Activated CD4-positive, alpha-beta T cell treated with anti-CD3 and anti-CD28 coated beads, Interleukin-2, amount 50 U/mL, for 4 hours (primary cell): ENCODE results near the gene PDGFB.

Experiments used
- DNase-seq, 2 experiments: peaks; one replicate each; pipeline ENCODE4 v3.0.0-alpha.2; 2020

Gene PDGFB

GRCh38 chr22:39194098-39194497 is 50.7 kb downstream of the PDGFB start:
- DNase-seq, result no peak

GRCh38 chr22:39188809-39189208 is 56.0 kb downstream of the PDGFB start:
- DNase-seq, result no peak

- no peak for DNase-seq
These were observed 59.2 kb downstream of the PDGFB start for GRCh38 chr22:39185601-39186012.

GRCh38 chr22:39184586-39185577 is 59.9 kb downstream of the PDGFB start:
- no peak for DNase-seq

- no peak for DNase-seq
These were observed 60.7 kb downstream of the PDGFB start for GRCh38 chr22:39183991-39184585.

- DNase-seq, result no peak
These were observed 62.2 kb downstream of the PDGFB start for GRCh38 chr22:39182478-39183030.

- no peak for DNase-seq
These were observed 63.0 kb downstream of the PDGFB start for GRCh38 chr22:39181778-39182177.

GRCh38 chr22:39181356-39181755 is 63.4 kb downstream of the PDGFB start:
- no peak for DNase-seq

- DNase-seq, result no peak
These were observed 64.9 kb downstream of the PDGFB start for GRCh38 chr22:39179841-39180335.

GRCh38 chr22:39179401-39179827 is 65.4 kb downstream of the PDGFB start:
- no peak for DNase-seq

- no peak for DNase-seq
These were observed 66.3 kb downstream of the PDGFB start for GRCh38 chr22:39178206-39179111.

- no peak for DNase-seq
These were observed 67.0 kb downstream of the PDGFB start for GRCh38 chr22:39177791-39178190.

- DNase-seq, result no peak
These were observed 67.4 kb downstream of the PDGFB start for GRCh38 chr22:39177456-39177775.

- DNase-seq, result no peak
These were observed 67.9 kb downstream of the PDGFB start for GRCh38 chr22:39176714-39177455.

- DNase-seq, result no peak
These were observed 68.6 kb downstream of the PDGFB start for GRCh38 chr22:39176143-39176713.

- DNase-seq, result no peak
These were observed 69.2 kb downstream of the PDGFB start for GRCh38 chr22:39175353-39176142.

GRCh38 chr22:39174498-39175352 is 70.1 kb downstream of the PDGFB start:
- peak; percentile 39 to 49 for DNase-seq

- DNase-seq, result no peak
These were observed 70.8 kb downstream of the PDGFB start for GRCh38 chr22:39173787-39174497.
